WERI-Rb-1 (cell line): ENCODE data around the gene PKP2.

ENCODE experiments used
- DNase-seq: peaks from one replicate; pipeline ENCODE4 v3.0.0-alpha.2; 2020
- H3K27ac ChIP-seq: fragments of 250-450 bp; sonication (Bioruptor Pico); 2 replicates; pipeline ENCODE4 v1.5.1; 2020; ENCODE audit warnings: mild to moderate bottlenecking, moderate library complexity
- H3K27me3 ChIP-seq: fragments of 250-450 bp; sonication (Bioruptor Pico); 2 replicates; pipeline ENCODE4 v1.5.1; 2021; ENCODE audit warnings: mild to moderate bottlenecking, low read depth, moderate library complexity; ENCODE audit not compliant: insufficient read depth, severe bottlenecking
- H3K36me3 ChIP-seq: fragments of 250-450 bp; sonication (Bioruptor Pico); 2 replicates; pipeline ENCODE4 v1.5.1; 2020; ENCODE audit warnings: mild to moderate bottlenecking, moderate library complexity
- H3K4me3 ChIP-seq: 2 replicates; pipeline ENCODE4 v1.5.1; 2011; ENCODE audit warnings: low read depth, mild to moderate bottlenecking, control low read depth, low read length
- H3K9me3 ChIP-seq: fragments of 250-450 bp; sonication (Bioruptor Pico); 2 replicates; pipeline ENCODE4 v1.5.1; 2021; ENCODE audit warnings: mild to moderate bottlenecking, moderate library complexity; ENCODE audit not compliant: severe bottlenecking
- TF ChIP-seq, protein P1 (sequence below): IDR thresholded peaks from 2 replicates; pipeline ENCODE4 v1.5.1; 2011; ENCODE audit warnings: low read depth, mild to moderate bottlenecking, control low read depth, inconsistent platforms, low read length

PKP2 gene

DNA sequence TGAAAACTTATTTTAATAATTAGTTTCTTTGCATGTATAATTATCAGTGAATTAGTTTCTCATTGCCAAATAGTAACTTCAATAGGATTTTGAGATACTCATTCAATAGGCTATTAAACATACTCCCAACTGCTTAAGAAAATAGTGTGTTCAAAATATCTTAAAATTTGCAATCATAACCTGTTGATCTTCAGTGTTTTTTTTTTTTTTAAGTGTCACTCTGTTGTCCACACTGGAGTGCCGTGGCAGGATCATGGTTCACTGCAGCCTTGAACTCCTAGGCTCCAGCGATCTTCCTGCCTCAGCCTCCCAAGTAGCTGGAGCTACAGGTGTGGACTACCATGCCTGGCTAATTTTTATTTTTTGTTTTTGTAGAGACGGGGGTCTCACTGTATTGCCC lies 139.4 kb downstream of the PKP2 start:
- Histone ChIP-seq H3K4me3 (no peak overlapping the region), H3K36me3 (peaks cover 22% of the 10 kb centered on the region), H3K27ac (no peak overlapping the region), H3K27me3 (no peaks in the 10 kb centered on the region), H3K9me3 (no peaks in the 10 kb centered on the region)
- DNase-seq: no peak
- TF ChIP-seq, protein P1, sequence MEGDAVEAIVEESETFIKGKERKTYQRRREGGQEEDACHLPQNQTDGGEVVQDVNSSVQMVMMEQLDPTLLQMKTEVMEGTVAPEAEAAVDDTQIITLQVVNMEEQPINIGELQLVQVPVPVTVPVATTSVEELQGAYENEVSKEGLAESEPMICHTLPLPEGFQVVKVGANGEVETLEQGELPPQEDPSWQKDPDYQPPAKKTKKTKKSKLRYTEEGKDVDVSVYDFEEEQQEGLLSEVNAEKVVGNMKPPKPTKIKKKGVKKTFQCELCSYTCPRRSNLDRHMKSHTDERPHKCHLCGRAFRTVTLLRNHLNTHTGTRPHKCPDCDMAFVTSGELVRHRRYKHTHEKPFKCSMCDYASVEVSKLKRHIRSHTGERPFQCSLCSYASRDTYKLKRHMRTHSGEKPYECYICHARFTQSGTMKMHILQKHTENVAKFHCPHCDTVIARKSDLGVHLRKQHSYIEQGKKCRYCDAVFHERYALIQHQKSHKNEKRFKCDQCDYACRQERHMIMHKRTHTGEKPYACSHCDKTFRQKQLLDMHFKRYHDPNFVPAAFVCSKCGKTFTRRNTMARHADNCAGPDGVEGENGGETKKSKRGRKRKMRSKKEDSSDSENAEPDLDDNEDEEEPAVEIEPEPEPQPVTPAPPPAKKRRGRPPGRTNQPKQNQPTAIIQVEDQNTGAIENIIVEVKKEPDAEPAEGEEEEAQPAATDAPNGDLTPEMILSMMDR: no peak

DNA sequence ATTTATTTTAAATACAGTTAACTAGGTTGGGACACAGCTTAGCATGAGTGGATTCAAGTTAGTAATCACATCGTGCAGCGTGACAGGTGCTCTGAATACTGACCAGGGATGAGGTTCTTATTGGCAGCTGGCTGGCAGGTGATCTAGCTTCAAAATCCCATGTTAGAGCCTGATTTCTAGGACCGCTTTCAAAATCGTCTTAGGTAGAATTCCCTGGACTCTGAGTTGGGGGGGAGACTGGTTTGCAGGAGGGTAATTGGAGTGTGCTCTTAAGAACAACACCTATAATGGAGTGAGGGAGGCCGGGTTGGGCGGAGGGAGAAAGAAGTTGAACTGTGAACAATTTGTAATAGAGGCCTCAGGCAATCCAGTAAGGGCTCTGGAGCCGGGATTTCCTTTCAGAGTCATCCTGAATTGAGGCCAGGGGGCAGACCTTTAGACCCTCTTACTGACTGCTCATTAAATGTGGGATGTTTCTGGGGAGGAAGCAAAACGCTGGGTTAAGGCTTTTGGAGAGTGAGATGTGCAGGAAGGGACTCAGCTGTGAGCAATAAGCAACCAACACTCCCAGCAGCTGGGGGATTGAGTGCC lies 140.0 kb downstream of the PKP2 start:
- TF ChIP-seq, protein P1: no peak
- Histone ChIP-seq H3K4me3 (peak overlapping the region; percentile 78), H3K36me3 (peaks cover 27% of the 10 kb centered on the region), H3K27ac (peak overlapping the region; percentile 94; the same call in 1 of the 2 replicates), H3K27me3 (no peaks in the 10 kb centered on the region), H3K9me3 (no peaks in the 10 kb centered on the region)
- no peak for DNase-seq

DNA sequence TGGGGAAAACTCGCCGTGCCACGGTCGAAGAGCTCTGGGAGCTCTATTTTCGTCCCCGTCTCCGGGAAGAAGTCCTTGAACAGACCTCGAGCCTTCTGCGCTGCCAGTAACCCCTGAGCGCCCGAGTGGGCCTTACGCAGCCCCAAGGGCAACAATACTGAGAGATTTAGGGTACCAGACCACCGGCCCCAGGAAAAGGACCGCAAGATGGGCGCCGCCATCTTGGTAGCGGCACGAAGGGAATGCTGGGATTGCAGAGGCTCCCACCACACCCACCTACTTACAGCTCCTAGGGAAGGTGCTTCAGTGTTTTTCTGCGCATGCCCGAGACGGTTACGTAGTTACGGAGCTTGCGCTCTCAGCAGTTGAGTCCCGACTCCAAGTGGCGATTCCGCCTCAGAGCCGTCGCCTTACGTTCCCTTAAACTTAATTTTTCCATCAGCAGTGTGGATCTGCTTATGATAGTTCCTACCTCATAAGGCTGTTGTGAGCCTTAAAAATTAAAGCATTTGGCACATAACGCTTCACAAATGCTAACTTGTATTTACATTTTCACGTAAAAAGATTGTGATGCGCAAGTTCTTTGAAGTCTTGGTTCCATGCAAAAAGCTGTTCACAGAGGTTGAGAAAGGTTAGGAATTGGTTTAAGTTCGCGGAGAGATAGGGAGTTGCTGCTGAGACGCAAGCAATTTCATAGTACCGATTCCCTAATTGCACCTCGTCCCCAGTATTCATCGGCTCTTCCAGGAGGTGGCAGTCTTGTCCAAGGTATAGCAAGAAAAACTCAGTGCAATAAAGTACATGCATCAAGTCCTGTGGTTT lies 140.7 kb downstream of the PKP2 start, which contains the start of gene YARS2:
Gene YARS2 (minus strand): TSS at position 244 of the 822 bp plus-strand sequence. CDS start 23 bp downstream, at position 221.
- TF ChIP-seq, protein P1: peak; percentile 70
- H3K4me3 ChIP-seq: peak within 1 kb of the TSS; percentile 78
- peak within 1 kb of the TSS; percentile 94 for H3K27ac ChIP-seq
- DNase-seq: peak; percentile 97
- H3K27me3 ChIP-seq: no peaks in the 10 kb centered on the region
- no peaks in the 10 kb centered on the region for H3K9me3 ChIP-seq
- H3K36me3 ChIP-seq: peaks cover 32% of the 10 kb centered on the region

DNA sequence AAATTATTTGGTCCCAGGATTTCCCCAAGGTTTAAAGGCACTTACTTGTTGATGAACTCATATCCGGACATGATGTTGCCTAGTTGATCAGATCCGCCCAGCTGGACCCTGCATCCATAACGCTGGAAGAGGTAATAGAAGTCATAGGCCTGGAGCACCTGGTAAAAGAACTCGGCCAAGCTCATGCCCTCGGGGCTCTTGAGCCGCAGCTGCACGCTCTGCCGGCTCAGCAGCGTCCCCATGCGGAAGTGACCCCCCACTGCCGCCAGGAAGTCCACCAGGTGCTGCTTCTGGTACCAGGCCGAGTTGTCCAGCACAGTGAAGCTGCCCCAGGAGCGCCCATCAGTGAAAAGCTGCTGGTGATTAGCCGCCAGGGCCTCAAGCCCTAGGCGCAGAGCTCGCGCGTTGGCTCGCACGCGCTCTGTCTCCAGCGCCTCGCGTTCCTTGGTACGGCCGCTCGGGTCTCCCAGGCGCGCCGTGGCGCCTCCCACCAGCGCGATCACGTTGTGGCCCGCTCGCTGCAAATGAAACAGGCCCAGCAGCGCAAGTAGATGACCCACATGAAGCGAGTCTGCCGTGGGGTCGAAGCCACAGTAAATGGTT lies 141.4 kb downstream of the PKP2 start:
- H3K27me3 ChIP-seq: no peaks in the 10 kb centered on the region
- peaks cover 39% of the 10 kb centered on the region for H3K36me3 ChIP-seq
- no peaks in the 10 kb centered on the region for H3K9me3 ChIP-seq
- TF ChIP-seq, protein P1: peak; percentile 98
- H3K4me3 ChIP-seq: peak overlapping the region; percentile 78
- DNase-seq: peak; percentile 87
- H3K27ac ChIP-seq: peak overlapping the region; percentile 94

DNA sequence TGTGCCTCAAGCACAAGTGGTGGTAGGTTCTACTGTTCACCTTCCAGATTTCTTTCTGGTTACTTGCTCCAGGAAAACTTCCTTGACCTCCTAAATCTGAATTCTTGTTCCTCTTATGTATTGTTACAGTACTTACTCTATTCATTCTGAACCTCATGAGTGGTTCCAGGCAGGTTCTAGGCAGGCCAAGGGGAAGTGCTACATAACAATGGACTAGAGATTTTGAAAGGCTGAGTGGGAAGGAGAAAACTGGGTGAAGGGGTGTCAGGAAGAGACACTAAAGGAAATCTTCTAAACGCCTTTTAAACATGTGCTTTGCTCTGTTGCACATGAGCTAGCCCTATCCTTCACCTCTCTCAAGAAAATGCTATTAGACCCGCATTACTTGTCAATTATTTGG lies 142.5 kb downstream of the PKP2 start:
- H3K9me3 ChIP-seq: no peaks in the 10 kb centered on the region
- TF ChIP-seq, protein P1: no peak
- peaks cover 49% of the 10 kb centered on the region for H3K36me3 ChIP-seq
- H3K27me3 ChIP-seq: no peaks in the 10 kb centered on the region
- no peak overlapping the region for H3K27ac ChIP-seq
- no peak for DNase-seq
- no peak overlapping the region for H3K4me3 ChIP-seq
